ENCODE results near the gene POGLUT3. TPM values are rescaled to one million over a fixed set of nuclear protein-coding genes. Genes with fewer than 3 reads are reported as not detected.

POGLUT3 gene
- total and polyA plus RNA-seq, 9 of the 15 experiments (the other 6 are each of a cell fraction or from before 2014, with no cell fraction given) = 4.6 to 29.7 (median 17.8) TPM

DNA sequence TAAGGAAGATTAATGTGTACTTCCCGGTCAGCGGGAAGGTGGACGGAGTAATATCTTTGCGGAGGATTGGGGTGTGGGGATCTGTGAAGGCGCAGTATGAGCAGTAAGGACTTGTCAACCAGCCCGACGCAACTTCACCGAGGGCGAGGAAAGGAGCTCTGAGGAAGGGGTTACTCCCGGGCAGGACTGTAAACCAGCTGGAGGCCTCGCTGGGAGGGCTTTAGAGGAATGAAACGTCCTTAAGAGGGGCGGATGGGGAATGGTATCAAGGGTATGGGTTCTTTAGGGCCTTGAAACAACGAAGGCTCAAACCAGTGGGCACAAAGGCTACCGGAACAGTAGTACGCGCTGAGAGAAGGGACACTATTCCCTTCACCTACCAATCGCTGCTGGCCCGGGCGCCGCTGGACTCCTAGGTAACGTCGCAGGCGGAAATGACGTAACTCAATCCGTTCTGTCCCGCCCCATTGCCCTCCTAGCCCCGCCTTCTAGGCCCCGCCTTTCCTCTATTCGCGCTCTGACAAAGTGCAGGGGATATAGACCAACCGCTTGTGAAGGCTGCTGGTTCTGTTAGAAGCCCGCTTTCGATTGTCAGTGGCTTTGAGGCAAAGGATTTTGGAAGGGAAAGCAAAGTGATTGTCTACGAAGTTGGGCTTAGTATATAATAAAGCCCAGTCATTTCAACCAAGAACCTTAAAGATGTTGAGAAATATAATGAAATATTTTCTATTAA, 30.9 kb downstream of the POGLUT3 start, which contains the start of gene C11orf65 (continued):
- TF ChIP-seq MYC (IDR thresholded peaks at IDR 0.05; ENCODE audit: low read depth, low read length) = peak; percentile 61
- TF ChIP-seq MYC (CRISPR knock-in tag; IDR thresholded peaks at IDR 0.05; ENCODE audit: borderline replicate concordance, low read depth) = no peak
- TF ChIP-seq CHD2 (IDR thresholded peaks at IDR 0.05; ENCODE audit: low read depth, low read length) = no peak
- no peak for TF ChIP-seq CREBBP (IDR thresholded peaks at IDR 0.05; ENCODE audit: low read depth, low read length)
- peak; percentile 87 for TF ChIP-seq TAF9B (IDR thresholded peaks at IDR 0.05; ENCODE audit: partially characterized antibody)
- no peak for TF ChIP-seq ZNF696 (CRISPR knock-in tag; conservative IDR thresholded peaks at IDR 0.05)
- peak; percentile 38; the same call in 1 of the 2 replicates for TF ChIP-seq ZNF175 (CRISPR knock-in tag; IDR thresholded peaks at IDR 0.05; ENCODE audit: low read depth)
- no peak for TF ChIP-seq ZNF197 (CRISPR knock-in tag; IDR thresholded peaks at IDR 0.05; ENCODE audit: low read depth)
- TF ChIP-seq, protein P1, sequence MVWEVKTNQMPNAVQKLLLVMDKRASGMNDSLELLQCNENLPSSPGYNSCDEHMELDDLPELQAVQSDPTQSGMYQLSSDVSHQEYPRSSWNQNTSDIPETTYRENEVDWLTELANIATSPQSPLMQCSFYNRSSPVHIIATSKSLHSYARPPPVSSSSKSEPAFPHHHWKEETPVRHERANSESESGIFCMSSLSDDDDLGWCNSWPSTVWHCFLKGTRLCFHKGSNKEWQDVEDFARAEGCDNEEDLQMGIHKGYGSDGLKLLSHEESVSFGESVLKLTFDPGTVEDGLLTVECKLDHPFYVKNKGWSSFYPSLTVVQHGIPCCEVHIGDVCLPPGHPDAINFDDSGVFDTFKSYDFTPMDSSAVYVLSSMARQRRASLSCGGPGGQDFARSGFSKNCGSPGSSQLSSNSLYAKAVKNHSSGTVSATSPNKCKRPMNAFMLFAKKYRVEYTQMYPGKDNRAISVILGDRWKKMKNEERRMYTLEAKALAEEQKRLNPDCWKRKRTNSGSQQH (CRISPR knock-in tag; IDR thresholded peaks at IDR 0.05) = no peak
- TF ChIP-seq ZNF224 (CRISPR knock-in tag; IDR thresholded peaks at IDR 0.05) = no peak
- no peak for TF ChIP-seq ETS2 (tag; IDR thresholded peaks at IDR 0.05; ENCODE audit: borderline replicate concordance, poor library complexity, severe bottlenecking)
- no peak for TF ChIP-seq NCOA2 (IDR thresholded peaks at IDR 0.05; ENCODE audit: partially characterized antibody in 2 of 2)
- TF ChIP-seq, protein P2, sequence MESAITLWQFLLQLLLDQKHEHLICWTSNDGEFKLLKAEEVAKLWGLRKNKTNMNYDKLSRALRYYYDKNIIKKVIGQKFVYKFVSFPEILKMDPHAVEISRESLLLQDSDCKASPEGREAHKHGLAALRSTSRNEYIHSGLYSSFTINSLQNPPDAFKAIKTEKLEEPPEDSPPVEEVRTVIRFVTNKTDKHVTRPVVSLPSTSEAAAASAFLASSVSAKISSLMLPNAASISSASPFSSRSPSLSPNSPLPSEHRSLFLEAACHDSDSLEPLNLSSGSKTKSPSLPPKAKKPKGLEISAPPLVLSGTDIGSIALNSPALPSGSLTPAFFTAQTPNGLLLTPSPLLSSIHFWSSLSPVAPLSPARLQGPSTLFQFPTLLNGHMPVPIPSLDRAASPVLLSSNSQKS (CRISPR knock-in tag; IDR thresholded peaks at IDR 0.05) = no peak
- no peak for TF ChIP-seq ZNF12 (CRISPR knock-in tag; IDR thresholded peaks at IDR 0.05)
- TF ChIP-seq, protein P3, sequence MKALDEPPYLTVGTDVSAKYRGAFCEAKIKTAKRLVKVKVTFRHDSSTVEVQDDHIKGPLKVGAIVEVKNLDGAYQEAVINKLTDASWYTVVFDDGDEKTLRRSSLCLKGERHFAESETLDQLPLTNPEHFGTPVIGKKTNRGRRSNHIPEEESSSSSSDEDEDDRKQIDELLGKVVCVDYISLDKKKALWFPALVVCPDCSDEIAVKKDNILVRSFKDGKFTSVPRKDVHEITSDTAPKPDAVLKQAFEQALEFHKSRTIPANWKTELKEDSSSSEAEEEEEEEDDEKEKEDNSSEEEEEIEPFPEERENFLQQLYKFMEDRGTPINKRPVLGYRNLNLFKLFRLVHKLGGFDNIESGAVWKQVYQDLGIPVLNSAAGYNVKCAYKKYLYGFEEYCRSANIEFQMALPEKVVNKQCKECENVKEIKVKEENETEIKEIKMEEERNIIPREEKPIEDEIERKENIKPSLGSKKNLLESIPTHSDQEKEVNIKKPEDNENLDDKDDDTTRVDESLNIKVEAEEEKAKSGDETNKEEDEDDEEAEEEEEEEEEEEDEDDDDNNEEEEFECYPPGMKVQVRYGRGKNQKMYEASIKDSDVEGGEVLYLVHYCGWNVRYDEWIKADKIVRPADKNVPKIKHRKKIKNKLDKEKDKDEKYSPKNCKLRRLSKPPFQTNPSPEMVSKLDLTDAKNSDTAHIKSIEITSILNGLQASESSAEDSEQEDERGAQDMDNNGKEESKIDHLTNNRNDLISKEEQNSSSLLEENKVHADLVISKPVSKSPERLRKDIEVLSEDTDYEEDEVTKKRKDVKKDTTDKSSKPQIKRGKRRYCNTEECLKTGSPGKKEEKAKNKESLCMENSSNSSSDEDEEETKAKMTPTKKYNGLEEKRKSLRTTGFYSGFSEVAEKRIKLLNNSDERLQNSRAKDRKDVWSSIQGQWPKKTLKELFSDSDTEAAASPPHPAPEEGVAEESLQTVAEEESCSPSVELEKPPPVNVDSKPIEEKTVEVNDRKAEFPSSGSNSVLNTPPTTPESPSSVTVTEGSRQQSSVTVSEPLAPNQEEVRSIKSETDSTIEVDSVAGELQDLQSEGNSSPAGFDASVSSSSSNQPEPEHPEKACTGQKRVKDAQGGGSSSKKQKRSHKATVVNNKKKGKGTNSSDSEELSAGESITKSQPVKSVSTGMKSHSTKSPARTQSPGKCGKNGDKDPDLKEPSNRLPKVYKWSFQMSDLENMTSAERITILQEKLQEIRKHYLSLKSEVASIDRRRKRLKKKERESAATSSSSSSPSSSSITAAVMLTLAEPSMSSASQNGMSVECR (CRISPR knock-in tag; IDR thresholded peaks at IDR 0.05) = peak; percentile 60; the same call in 1 of the 2 replicates
- TF ChIP-seq SMARCC2 (IDR thresholded peaks at IDR 0.05; ENCODE audit: low read depth) = no peak
- no peak for TF ChIP-seq HNRNPK (IDR thresholded peaks at IDR 0.05; ENCODE audit: low read depth, low read length, poor library complexity, severe bottlenecking)
- TF ChIP-seq, protein P4, sequence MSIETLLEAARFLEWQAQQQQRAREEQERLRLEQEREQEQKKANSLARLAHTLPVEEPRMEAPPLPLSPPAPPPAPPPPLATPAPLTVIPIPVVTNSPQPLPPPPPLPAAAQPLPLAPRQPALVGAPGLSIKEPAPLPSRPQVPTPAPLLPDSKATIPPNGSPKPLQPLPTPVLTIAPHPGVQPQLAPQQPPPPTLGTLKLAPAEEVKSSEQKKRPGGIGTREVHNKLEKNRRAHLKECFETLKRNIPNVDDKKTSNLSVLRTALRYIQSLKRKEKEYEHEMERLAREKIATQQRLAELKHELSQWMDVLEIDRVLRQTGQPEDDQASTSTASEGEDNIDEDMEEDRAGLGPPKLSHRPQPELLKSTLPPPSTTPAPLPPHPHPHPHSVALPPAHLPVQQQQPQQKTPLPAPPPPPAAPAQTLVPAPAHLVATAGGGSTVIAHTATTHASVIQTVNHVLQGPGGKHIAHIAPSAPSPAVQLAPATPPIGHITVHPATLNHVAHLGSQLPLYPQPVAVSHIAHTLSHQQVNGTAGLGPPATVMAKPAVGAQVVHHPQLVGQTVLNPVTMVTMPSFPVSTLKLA (conservative IDR thresholded peaks at IDR 0.05) = peak; percentile 48 to 69
- TF ChIP-seq BRD4 (IDR thresholded peaks at IDR 0.05) = peak; percentile 81; the same call in 1 of the 2 replicates
- no peak; the same call in 1 of the 2 replicates for TF ChIP-seq TRIM28 (IDR thresholded peaks at IDR 0.05)

Data from K562 (cell line).